ENCODE results near the gene ZNF385C.
A peak's percentile ranks its signal among the peaks of the same experiment; 100 is the strongest.
"Not testable (repeated sequence)": the region's sequence is repeated elsewhere in the genome, so short reads cannot be mapped to it uniquely, and the experiment has no call there.

Gene ZNF385C

DNA sequence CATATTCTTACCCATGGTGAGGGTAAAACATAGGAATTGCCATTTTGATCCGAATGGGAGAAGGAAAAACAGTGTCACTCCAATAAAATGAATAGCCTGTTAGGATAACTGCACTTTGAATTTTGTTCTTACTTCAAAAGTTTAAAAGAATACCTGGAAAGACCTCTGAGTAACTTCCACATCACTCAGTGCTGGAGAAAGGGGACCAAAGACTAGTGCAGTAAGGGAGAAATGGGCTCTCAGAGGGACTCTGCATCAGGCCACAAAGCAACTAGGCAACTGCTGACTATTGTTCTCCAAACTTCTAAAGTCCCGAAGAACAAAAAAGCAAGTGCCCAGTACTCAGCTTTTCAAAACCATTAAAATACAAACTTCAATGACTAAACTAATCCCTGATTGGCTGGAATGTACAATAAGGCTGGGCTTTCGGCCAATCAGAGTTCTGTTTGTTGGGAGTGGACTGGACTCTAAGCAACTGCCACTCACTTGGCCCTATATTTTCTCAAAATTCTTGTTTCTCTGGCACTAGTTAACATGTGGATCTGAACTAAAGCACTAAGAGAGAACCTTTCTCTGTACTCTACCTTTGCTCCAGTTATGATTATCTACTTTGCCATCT lies 87.3 kb downstream of the ZNF385C start:
- peak; percentile 59 for DNase-seq (ENCODE audit: low read depth)
- H3K4me3 ChIP-seq (ENCODE audit: low read length): no peak overlapping the region
- TF ChIP-seq, protein P1, sequence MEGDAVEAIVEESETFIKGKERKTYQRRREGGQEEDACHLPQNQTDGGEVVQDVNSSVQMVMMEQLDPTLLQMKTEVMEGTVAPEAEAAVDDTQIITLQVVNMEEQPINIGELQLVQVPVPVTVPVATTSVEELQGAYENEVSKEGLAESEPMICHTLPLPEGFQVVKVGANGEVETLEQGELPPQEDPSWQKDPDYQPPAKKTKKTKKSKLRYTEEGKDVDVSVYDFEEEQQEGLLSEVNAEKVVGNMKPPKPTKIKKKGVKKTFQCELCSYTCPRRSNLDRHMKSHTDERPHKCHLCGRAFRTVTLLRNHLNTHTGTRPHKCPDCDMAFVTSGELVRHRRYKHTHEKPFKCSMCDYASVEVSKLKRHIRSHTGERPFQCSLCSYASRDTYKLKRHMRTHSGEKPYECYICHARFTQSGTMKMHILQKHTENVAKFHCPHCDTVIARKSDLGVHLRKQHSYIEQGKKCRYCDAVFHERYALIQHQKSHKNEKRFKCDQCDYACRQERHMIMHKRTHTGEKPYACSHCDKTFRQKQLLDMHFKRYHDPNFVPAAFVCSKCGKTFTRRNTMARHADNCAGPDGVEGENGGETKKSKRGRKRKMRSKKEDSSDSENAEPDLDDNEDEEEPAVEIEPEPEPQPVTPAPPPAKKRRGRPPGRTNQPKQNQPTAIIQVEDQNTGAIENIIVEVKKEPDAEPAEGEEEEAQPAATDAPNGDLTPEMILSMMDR (IDR thresholded peaks at IDR 0.05; ENCODE audit: insufficient read depth, low read depth, low read length, missing control alignments): no peak

DNA sequence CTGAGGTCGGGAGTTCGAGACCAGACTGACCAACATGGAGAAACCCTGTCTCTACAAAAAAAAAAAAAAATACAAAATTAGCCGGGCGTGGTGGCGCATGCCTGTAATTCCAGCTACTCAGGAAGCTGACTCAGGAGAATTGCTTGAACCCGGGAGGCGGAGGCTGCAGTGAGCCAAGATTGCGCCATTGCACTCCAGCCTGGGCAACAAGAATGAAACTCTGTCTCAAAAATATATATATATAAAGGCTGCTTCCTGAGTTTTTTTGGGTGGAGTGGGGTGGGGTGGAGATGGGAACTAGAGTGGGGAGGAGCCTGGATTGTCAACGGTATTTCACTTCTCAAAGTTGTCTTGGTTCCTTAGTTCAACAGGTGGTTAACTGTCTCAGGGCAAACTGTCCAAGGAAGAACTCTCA lies 88.0 kb downstream of the ZNF385C start:
- H3K4me3 ChIP-seq (ENCODE audit: low read length): not testable (repeated sequence)
- DNase-seq (ENCODE audit: low read depth): peak; percentile 68

DNA sequence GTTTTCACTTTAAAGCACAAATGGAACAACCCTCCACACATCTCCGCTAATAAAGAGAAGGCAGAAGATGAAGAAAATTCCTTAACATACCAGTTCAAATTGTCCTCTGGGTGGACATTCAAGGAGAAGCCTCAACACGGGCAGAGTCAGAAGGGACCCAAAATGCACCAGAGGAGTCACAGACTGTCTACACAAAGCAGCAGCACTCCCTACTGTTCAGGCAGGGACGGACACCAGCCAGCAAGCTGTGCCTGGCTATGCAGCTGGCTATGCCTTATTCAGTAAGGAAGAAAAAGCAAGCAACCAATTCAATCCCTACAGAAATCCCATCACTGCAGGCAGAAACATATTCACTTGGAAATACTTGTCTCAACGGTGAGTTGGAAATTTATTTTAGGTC lies 89.1 kb downstream of the ZNF385C start:
- no peak overlapping the region for H3K4me3 ChIP-seq (ENCODE audit: low read length)
- TF ChIP-seq, protein P1 (IDR thresholded peaks at IDR 0.05; ENCODE audit: insufficient read depth, low read depth, low read length, missing control alignments): peak; percentile 20
- DNase-seq (ENCODE audit: low read depth): peak; percentile 31

DNA sequence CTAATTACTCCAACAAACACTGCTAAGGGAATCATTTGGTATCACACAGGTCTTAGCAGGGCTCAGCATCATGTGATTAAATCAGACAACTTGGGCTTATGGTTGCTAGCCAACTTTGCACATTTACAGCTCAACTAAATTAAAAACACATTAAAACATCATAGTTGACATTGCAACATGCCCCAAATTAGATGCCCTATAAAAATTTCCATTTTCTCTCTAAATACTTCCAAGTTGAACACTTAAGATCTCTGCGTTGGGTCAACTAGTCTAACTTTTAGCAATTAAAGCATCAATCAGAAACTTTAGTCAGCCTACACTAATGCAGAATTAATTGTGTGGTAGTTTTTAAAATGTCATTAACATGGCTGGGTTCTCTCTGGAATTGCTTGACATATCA lies 93.1 kb downstream of the ZNF385C start:
- no peak overlapping the region for H3K4me3 ChIP-seq (ENCODE audit: low read length)
- no peak for DNase-seq (ENCODE audit: low read depth)
- TF ChIP-seq, protein P1 (IDR thresholded peaks at IDR 0.05; ENCODE audit: insufficient read depth, low read depth, low read length, missing control alignments): no peak

DNA sequence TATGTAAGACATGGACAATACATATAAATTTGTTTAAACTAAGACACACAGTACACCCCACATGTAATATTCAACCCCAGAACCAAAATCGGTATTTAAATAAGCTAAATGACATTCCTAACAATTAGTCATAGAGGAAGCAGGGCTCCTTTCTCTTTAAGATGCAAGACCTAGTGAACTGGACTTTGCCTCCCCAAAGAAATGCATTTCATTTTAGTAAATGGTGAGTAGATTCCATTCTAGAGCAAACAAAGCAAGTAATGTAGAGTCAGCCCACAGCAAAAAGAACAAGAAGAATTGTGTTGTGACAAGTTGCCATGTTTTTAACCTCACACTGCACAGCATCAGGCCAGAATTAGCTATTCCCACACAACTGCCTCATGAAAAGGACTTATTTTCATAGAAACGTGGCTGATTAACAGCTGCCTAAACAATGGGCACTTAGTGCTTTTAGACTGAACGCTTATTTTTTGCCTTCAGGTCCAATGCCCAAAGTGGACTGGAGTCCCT lies 95.4 kb downstream of the ZNF385C start:
- no peak for DNase-seq (ENCODE audit: low read depth)
- H3K4me3 ChIP-seq (ENCODE audit: low read length): no peak overlapping the region
- TF ChIP-seq, protein P1 (IDR thresholded peaks at IDR 0.05; ENCODE audit: insufficient read depth, low read depth, low read length, missing control alignments): no peak

DNA sequence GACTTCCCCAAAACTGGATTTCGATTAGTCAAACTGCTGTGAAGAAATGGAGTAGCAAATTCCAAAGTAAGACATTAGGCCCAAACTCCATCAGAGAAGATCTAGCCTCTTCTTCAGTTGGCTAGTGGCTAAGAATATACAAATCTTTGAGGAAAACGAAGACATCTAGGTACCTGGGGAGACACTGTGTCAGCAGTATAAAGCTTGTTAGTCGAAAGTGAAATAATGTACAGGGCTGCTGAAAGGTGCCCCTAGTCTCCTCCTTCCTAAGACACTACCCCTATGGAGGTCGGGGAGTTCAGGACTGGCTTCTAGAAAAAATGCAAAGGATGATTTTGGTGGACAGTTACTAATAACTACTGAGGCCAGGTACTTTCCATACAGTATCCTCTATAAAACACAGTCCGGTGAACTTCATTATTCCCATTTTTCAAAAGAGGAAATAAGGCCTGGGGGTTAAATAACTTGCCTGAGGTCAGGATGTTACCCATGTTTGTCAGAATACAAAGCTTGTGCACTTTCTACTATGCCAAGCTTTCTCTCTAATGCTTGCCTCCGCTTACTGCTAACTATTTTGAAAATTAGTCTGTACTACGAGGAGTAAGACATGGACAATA lies 96.0 kb downstream of the ZNF385C start:
- DNase-seq (ENCODE audit: low read depth): no peak
- H3K4me3 ChIP-seq (ENCODE audit: low read length): no peak overlapping the region
- TF ChIP-seq, protein P1 (IDR thresholded peaks at IDR 0.05; ENCODE audit: insufficient read depth, low read depth, low read length, missing control alignments): no peak

DNA sequence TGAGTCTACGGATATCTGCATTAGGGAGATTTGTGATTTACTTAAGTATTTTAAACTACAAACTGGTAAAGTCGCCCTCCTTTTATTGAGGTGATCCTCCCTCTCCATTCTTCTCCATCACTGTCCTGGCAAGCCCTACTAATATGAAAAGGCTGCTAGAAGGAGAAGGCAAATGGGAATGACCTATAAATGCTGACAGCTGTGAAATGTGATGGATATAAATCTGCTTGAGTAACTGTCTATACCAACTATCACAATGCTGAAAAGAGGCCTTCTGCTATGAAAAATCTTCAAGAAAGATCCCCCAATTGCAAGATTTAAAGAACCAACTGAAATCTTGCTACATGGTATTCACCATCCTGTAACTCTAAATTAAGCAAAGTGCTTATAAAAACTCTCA lies 96.5 kb downstream of the ZNF385C start:
- TF ChIP-seq, protein P1 (IDR thresholded peaks at IDR 0.05; ENCODE audit: insufficient read depth, low read depth, low read length, missing control alignments): no peak
- no peak for DNase-seq (ENCODE audit: low read depth)
- H3K4me3 ChIP-seq (ENCODE audit: low read length): no peak overlapping the region

Data from epithelial cell of esophagus (primary cell).